Measurements from ENCODE around the gene ISLR.

DNA sequence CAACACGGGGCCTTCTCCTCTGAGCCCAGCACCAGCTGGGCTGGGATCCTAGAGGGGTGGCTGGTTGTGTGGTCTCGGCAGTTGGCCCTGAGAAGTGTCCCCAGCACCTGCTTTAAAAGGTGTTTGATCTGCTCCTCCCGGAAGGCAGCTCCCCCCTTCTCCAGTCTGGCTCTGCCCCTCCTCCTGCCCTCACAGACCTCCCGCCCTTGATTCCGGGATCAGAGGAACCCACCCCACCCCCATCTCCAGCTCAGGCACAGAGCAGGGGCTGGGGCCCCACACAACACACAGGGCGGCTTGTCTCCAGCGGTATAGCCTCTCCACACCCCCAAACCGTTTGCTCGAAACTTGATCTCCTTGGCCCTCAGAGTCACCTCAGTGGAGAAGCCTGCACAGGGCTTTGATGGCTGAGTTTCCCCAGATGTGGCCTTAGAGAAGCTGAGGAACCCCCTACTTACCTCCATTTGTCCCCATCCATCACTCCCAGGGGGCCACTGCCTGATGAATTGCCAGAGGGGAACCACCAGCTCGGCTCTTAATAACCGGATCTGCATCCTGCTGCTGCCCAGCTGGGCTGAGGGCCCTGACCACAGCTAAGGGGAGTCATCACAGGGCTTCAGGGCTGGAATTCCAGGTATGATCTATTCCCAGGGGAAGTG, 35.5 kb downstream of the ISLR start:
- TF ChIP-seq, protein P1, sequence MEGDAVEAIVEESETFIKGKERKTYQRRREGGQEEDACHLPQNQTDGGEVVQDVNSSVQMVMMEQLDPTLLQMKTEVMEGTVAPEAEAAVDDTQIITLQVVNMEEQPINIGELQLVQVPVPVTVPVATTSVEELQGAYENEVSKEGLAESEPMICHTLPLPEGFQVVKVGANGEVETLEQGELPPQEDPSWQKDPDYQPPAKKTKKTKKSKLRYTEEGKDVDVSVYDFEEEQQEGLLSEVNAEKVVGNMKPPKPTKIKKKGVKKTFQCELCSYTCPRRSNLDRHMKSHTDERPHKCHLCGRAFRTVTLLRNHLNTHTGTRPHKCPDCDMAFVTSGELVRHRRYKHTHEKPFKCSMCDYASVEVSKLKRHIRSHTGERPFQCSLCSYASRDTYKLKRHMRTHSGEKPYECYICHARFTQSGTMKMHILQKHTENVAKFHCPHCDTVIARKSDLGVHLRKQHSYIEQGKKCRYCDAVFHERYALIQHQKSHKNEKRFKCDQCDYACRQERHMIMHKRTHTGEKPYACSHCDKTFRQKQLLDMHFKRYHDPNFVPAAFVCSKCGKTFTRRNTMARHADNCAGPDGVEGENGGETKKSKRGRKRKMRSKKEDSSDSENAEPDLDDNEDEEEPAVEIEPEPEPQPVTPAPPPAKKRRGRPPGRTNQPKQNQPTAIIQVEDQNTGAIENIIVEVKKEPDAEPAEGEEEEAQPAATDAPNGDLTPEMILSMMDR (IDR thresholded peaks at IDR 0.05 in 8 of 11, conservative IDR thresholded peaks at IDR 0.05 in 3 of 11), result no peak
- TF ChIP-seq POLR2AphosphoS5 (IDR thresholded peaks at IDR 0.05), result no peak
